Nucleus accumbens (tissue), 56 donors: Measurements from ENCODE around the gene ZNF74.
"Not testable (repeated sequence)": the region's sequence is repeated elsewhere in the genome, so short reads cannot be mapped to it uniquely, and the experiment has no call there.

Experiments used
- DNase-seq, 56 donors: peaks; one replicate each; lab custom pipeline; 2025; lab: John Stamatoyannopoulos, UW

Gene ZNF74

GRCh38 chr22:20399866-20400605 lies 6.1 kb downstream of the ZNF74 start:
- no peak for DNase-seq

- DNase-seq, result no peak
Observed at GRCh38 chr22:20400606-20401375, 6.8 kb downstream of the ZNF74 start.

GRCh38 chr22:20401376-20402014 lies 7.5 kb downstream of the ZNF74 start:
- DNase-seq, result no peak

- no peak for DNase-seq
Observed at GRCh38 chr22:20402960-20403778, 9.2 kb downstream of the ZNF74 start.

GRCh38 chr22:20403779-20404140 lies 9.8 kb downstream of the ZNF74 start:
- no peak for DNase-seq

- DNase-seq, result no peak
Observed at GRCh38 chr22:20404881-20405280, 10.9 kb downstream of the ZNF74 start.

- no peak for DNase-seq
Observed at GRCh38 chr22:20405291-20405930, 11.5 kb downstream of the ZNF74 start.

- DNase-seq, result no peak
Observed at GRCh38 chr22:20405931-20406685, 12.2 kb downstream of the ZNF74 start.

- DNase-seq, result no peak
Observed at GRCh38 chr22:20406686-20407408, 12.9 kb downstream of the ZNF74 start.

- DNase-seq, result no peak
Observed at GRCh38 chr22:20407829-20408228, 13.9 kb downstream of the ZNF74 start.

- DNase-seq, result no peak
Observed at GRCh38 chr22:20408891-20409290, 14.9 kb downstream of the ZNF74 start.

GRCh38 chr22:20409385-20409784 lies 15.4 kb downstream of the ZNF74 start:
- not testable (repeated sequence) for DNase-seq

- no peak for DNase-seq
Observed at GRCh38 chr22:20412474-20413216, 18.7 kb downstream of the ZNF74 start.

GRCh38 chr22:20413217-20414058 lies 19.5 kb downstream of the ZNF74 start:
- no peak for DNase-seq

GRCh38 chr22:20414059-20414440 lies 20.1 kb downstream of the ZNF74 start:
- DNase-seq, result no peak

- DNase-seq, result no peak
Observed at GRCh38 chr22:20414450-20414849, 20.5 kb downstream of the ZNF74 start.

- DNase-seq, result not testable (repeated sequence)
Observed at GRCh38 chr22:20415241-20415640, 21.3 kb downstream of the ZNF74 start.
